VCaP (cell line): ENCODE data around the gene RNASEH2A.
A peak's percentile ranks its signal among the peaks of the same experiment; 100 is the strongest.

ENCODE experiments used
- H3K27ac ChIP-seq: fragments of 450-650 bp; 2 replicates; pipeline ENCODE4 v1.5.1; 2017
- CTCF ChIP-seq: fragments of 450-650 bp; conservative IDR thresholded peaks from 2 replicates; pipeline ENCODE4 v1.5.1; 2017; ENCODE audit warnings: mild to moderate bottlenecking, moderate library complexity

The RNASEH2A gene

GRCh38 chr19:12783849-12784393, 22.5 kb upstream of the RNASEH2A start:
- peak overlapping the region; percentile 78 for H3K27ac ChIP-seq
- TF ChIP-seq CTCF, result no peak

- no peak for TF ChIP-seq CTCF
- no peak overlapping the region; the same call in 1 of the 2 replicates for H3K27ac ChIP-seq
Observed at GRCh38 chr19:12784394-12784870, 22.0 kb upstream of the RNASEH2A start.

DNA sequence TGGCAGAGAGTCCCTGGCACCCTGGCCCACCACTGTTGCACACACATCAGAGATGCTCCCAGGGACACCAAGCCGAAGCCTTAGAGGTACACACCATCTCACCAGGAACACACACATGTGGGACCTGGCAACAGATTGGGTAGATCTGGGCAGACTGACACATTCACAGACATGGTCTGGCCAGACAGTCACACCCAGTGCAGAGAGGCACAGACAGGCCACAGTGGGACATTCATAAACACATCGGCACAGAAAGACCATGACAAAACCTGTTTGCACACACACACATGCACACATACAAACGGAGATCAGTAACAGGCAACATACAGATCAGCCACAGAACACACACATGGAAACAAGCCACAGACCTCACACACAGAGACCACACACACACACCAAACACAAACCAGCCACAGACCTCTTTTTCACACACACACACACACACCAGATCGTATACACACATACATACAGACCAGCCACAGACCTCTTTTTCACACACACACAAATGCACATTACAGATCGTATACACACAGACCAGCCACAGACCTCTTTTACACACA, 21.4 kb upstream of the RNASEH2A start:
- no peak overlapping the region; the same call in 1 of the 2 replicates for H3K27ac ChIP-seq
- TF ChIP-seq CTCF, result no peak

DNA sequence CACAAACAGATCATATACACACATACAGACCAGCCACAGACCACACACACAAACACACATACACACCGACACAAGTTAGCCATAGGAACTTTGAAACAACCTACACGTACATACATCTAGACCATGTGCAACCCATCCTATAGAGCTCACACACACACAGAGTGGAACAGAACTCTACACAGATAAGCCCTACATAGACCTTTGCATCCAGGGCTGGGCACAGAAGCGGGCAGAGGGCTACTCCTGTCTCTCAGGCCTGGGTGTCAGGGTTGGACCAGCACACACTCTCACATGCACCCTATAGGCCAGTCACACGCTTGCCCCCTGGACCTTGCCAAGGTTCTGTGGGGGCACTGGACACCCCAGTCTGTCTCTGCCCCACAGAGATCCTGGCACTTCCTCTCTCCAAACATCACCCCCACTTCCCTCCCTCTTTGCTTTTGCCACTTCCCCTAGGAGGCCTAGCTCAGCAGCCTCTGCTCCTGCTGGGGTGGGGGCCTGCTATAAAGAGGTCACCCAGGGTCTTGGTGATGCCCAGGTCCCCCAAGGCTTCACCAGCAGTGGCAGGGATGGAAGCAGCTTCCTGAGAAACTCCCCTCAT, 20.9 kb upstream of the RNASEH2A start:
- no peak for TF ChIP-seq CTCF
- peak overlapping the region; percentile 20; the same call in 1 of the 2 replicates for H3K27ac ChIP-seq

DNA sequence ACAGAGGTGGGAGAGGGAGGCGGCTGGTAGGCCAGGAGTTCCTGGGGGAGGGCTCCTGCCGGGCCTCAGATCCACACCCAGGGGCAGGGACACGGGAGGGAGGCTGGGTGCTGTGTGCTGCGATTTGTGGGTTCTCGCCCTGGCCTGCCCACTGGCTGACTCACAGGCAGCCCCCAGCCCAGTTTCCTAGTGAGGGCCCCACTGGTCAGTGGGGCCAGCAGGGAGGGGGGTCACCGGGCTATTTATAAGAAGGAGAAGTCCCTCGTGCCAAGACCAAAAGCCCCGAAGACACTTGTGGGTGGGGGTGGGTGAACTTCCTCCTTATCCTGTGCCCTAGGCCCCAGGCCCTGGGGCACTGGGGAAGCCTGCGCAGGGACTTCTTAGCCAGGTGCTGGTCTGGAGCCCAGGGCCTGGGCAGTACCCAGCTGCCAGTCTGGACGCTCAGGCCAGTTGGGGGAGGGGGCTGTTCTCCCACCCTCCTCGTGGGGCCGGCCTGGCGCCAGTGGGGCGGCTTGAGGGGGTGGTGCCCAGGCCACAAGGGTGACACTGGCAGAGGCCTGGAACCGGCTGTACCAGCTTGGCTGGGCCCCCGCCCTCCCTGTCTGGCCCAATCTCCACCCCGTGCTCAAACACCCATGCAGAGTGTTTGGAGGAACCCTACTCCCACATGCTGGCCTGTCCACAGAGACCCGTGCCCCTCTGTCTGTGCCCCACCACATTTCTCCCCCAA, 20.1 kb upstream of the RNASEH2A start:
- H3K27ac ChIP-seq, result peak overlapping the region; percentile 20; the same call in 1 of the 2 replicates
- no peak for TF ChIP-seq CTCF

DNA sequence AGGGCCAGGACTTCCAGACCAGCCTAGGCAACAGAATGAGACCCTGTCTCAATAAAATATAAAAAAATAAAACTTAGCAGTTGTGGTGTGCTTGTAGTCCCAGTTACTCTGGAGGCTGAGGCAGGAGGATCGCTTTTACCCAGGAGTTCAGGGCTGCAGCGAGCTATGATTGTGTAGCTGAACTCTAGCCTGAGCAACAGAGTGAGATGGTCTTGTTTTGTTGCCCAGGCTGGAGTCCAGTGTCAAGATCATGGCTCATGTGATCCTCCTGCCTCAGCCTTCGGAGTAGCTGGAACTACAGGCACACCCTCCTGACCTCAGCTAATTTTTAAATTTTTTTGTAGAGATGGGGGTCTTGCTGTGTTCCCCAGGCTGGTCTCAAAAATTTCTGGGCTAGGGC, 19.4 kb upstream of the RNASEH2A start:
- peak overlapping the region; percentile 20; the same call in 1 of the 2 replicates for H3K27ac ChIP-seq
- TF ChIP-seq CTCF, result no peak

- TF ChIP-seq CTCF, result no peak
- H3K27ac ChIP-seq, result no peak overlapping the region
Observed at GRCh38 chr19:12787458-12787857, 18.9 kb upstream of the RNASEH2A start.
